Sciatic nerve (tissue), 2 donors: ENCODE data around the gene SPTSSB. TPM values are rescaled to one million over a fixed set of nuclear protein-coding genes. Genes with fewer than 3 reads are reported as not detected.

Experiments
- ATAC-seq: fragments of 200-7000 bp; cut with Tn5 transposase; one replicate; pipeline ENCODE4 v1.9.1; 2020; ENCODE audit warnings: mild to moderate bottlenecking, moderate library complexity
- DNase-seq: peaks from one replicate; pipeline ENCODE4 v3.0.0-alpha.2; 2020; ENCODE audit warnings: low spot score
- intact Hi-C: fragments of 100-400 bp; cut with DNase I; formaldehyde crosslinking; loops from one replicate; pipeline ENCODE4 v1.14.2; 2022
- total RNA-seq: library from RNA; stranded (reverse); fragmentation: NEBNext Ultra II Directional; extraction: Animal tissue kit (Norgen Biotek cat#: 25700); gene quantifications from one replicate; pipeline ENCODE4 v1.2.1, GENCODE V29; 2021
- donor health status: DM: no; HTN: no; CAD: no.
- donor health status: DM: no; HTN: no; CAD: no.

SPTSSB gene
- total RNA-seq, 1 donor from 2014 or later, result 0.40 TPM

GRCh38 chr3:161348796-161349400 lies 22.4 kb downstream of the SPTSSB start:
- ATAC-seq (no peak), DNase-seq (no peak)
- intact Hi-C loops, result no loop called here

- intact Hi-C loops, result no loop called here
- DNase-seq (no peak), ATAC-seq (no peak)
Observed at GRCh38 chr3:161347726-161348125, 23.6 kb downstream of the SPTSSB start.

GRCh38 chr3:161345023-161345422 lies 26.3 kb downstream of the SPTSSB start:
- ATAC-seq, result no peak
- intact Hi-C loops, result no loop called here

GRCh38 chr3:161343986-161344385 lies 27.3 kb downstream of the SPTSSB start:
- ATAC-seq, result no peak
- intact Hi-C loops, result no loop called here
- DNase-seq, result no peak

More at GRCh38 chr3:161345023-161345422, 26.3 kb downstream of the SPTSSB start:
- DNase-seq, result no peak

GRCh38 chr3:161343540-161343939 lies 27.8 kb downstream of the SPTSSB start:
- ATAC-seq (no peak), DNase-seq (no peak)
- intact Hi-C loops, result no loop called here

- intact Hi-C loops, result no loop called here
- no peak for DNase-seq
- no peak for ATAC-seq
Observed at GRCh38 chr3:161342629-161343028, 28.7 kb downstream of the SPTSSB start.

GRCh38 chr3:161339517-161340500 lies 31.5 kb downstream of the SPTSSB start:
- intact Hi-C loops, result no loop called here
- no peak for ATAC-seq
- no peak for DNase-seq

- intact Hi-C loops, result no loop called here
- DNase-seq (no peak), ATAC-seq (no peak)
Observed at GRCh38 chr3:161337311-161337710, 34.0 kb downstream of the SPTSSB start.

GRCh38 chr3:161336661-161337060 lies 34.7 kb downstream of the SPTSSB start:
- intact Hi-C loops, result no loop called here
- ATAC-seq, result no peak
- DNase-seq, result no peak

- no peak for ATAC-seq
- no peak for DNase-seq
- intact Hi-C loops, result loop anchor here (2.0 kb wide), 1 partner anchor 73 kb away; no protein-coding TSS in a partner anchor
Observed at GRCh38 chr3:161333696-161334095, 37.6 kb downstream of the SPTSSB start.

GRCh38 chr3:161332792-161333191 lies 38.5 kb downstream of the SPTSSB start:
- no peak for DNase-seq
- intact Hi-C loops, result loop anchor here (2.0 kb wide), 1 partner anchor 72 kb away; no protein-coding TSS in a partner anchor
- no peak for ATAC-seq

GRCh38 chr3:161325059-161325458 lies 46.3 kb downstream of the SPTSSB start:
- intact Hi-C loops, result no loop called here
- ATAC-seq (no peak), DNase-seq (no peak)

GRCh38 chr3:161323926-161324621 lies 47.2 kb downstream of the SPTSSB start:
- no peak for ATAC-seq
- intact Hi-C loops, result no loop called here
- DNase-seq, result no peak

- intact Hi-C loops, result no loop called here
- no peak for ATAC-seq
- no peak for DNase-seq
Observed at GRCh38 chr3:161322781-161323568, 48.3 kb downstream of the SPTSSB start.

- no peak for DNase-seq
- intact Hi-C loops, result no loop called here
- ATAC-seq, result no peak
Observed at GRCh38 chr3:161320837-161321236, 50.5 kb downstream of the SPTSSB start.

- DNase-seq (no peak), ATAC-seq (no peak)
- intact Hi-C loops, result no loop called here
Observed at GRCh38 chr3:161319867-161320266, 51.5 kb downstream of the SPTSSB start.

GRCh38 chr3:161317077-161317476 lies 54.2 kb downstream of the SPTSSB start:
- DNase-seq (no peak), ATAC-seq (no peak)
- intact Hi-C loops, result no loop called here

GRCh38 chr3:161316006-161316689 lies 55.2 kb downstream of the SPTSSB start:
- no peak for ATAC-seq
- intact Hi-C loops, result no loop called here
- DNase-seq, result no peak
